ENCODE results near the gene CELA2A. TPM values are rescaled to one million over a fixed set of nuclear protein-coding genes. Genes with fewer than 3 reads are reported as not detected.

Gene CELA2A
- total and polyA plus RNA-seq, 2 donors (not counting 3 experiments of a cell fraction or from before 2014, with no cell fraction given) = not detected

DNA sequence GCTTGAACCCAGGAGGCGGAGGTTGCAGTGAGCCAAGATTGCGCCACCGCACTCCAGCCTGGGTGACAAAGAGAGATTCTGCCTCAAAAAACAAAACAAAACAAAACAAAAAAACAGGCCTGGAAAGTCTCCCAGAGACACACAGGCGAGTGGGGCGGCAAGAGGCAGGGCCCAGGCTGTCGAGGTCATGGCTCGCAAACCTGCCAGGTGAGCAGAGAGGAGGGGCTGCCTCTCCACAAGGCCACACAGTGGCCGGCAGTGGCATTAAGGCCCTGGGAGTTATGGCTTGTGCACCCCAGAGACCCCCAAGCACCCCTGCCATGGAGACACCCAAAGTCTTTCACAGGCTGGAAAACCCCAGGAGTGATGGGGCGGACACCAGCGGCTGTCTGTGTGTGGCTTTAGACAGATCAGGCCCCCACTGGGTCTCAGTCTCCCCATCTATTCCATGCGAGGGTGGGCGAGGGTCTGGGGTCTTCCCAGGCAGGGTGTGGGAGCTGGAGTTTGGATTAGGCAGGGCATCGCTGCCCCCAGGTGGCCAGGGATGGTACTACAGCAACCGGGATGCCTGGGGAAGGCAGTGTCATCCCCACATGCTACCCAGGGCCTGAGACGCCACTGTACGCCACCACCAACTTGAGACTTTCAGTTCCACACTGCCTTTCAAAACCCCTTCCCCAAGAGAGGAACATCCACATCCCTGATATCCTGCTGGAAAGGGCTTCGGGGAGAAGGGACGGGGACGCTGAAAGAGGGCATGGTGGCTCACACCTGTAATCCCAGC lies 25.6 kb upstream of the CELA2A start:
- dilution Hi-C loops (cut with MboI; ENCODE audit: extremely low pct_ligation_motif_present, low sequenced_read_pairs) = no loop called here
- Histone ChIP-seq H3K9ac (replicated peaks; ENCODE audit: extremely low read depth, insufficient read depth, low read length) (no peak overlapping the region), H3K4me3 (replicated peaks in 1 of 3; ENCODE audit: insufficient read depth in 1 of 3, low read depth in 1 of 3, low read length in 3 of 3) (no peak overlapping the region), H3K9me3 (replicated peaks; ENCODE audit: control insufficient read depth, insufficient read depth, low read length) (no peaks in the 10 kb centered on the region), H3K36me3 (ENCODE audit: control insufficient read depth in 2 of 2, extremely low read depth in 1 of 2, insufficient read depth in 2 of 2, low read length in 2 of 2) (peaks cover 9 to 17% of the 10 kb centered on the region in 2 experiments), H2AFZ (ENCODE audit: low read depth, low read length) (no peak overlapping the region), H3K79me2 (ENCODE audit: control insufficient read depth, insufficient read depth, low read length) (no peaks in the 10 kb centered on the region), H3K27me3 (ENCODE audit: control insufficient read depth in 2 of 2, insufficient read depth in 2 of 2, low read length in 2 of 2) (no peaks in the 10 kb centered on the region), H3K27ac (ENCODE audit: insufficient read depth, low read depth, low read length) (no peak overlapping the region), H3K4me1 (ENCODE audit: control insufficient read depth, extremely low read depth, insufficient read depth, low read length) (no peaks in the 10 kb centered on the region), H3K9me1 (replicated peaks; ENCODE audit: control insufficient read depth, extremely low read depth, insufficient read depth, low read length) (no peaks in the 10 kb centered on the region), H4K20me1 (replicated peaks; ENCODE audit: control insufficient read depth, extremely low read depth, insufficient read depth, low read length) (no peaks in the 10 kb centered on the region), H3K4me2 (ENCODE audit: insufficient read depth, low read length) (no peak overlapping the region)
- intact Hi-C loops (cut with micrococcal nuclease) = loop anchor here (1.0 to 5.0 kb wide), 6 partner anchors 70 to 304 kb away; no protein-coding TSS in a partner anchor
- peak; percentile 76 for FAIRE-seq
- DNase-seq (ENCODE audit: low read depth, low spot score) = peak; percentile 47
- TF ChIP-seq, protein P1, sequence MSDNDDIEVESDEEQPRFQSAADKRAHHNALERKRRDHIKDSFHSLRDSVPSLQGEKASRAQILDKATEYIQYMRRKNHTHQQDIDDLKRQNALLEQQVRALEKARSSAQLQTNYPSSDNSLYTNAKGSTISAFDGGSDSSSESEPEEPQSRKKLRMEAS (IDR thresholded peaks at IDR 0.05; ENCODE audit: insufficient read depth, insufficient read length) = no peak
- TF ChIP-seq, protein P2, sequence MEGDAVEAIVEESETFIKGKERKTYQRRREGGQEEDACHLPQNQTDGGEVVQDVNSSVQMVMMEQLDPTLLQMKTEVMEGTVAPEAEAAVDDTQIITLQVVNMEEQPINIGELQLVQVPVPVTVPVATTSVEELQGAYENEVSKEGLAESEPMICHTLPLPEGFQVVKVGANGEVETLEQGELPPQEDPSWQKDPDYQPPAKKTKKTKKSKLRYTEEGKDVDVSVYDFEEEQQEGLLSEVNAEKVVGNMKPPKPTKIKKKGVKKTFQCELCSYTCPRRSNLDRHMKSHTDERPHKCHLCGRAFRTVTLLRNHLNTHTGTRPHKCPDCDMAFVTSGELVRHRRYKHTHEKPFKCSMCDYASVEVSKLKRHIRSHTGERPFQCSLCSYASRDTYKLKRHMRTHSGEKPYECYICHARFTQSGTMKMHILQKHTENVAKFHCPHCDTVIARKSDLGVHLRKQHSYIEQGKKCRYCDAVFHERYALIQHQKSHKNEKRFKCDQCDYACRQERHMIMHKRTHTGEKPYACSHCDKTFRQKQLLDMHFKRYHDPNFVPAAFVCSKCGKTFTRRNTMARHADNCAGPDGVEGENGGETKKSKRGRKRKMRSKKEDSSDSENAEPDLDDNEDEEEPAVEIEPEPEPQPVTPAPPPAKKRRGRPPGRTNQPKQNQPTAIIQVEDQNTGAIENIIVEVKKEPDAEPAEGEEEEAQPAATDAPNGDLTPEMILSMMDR (IDR thresholded peaks at IDR 0.05; ENCODE audit: extremely low read depth in 1 of 2, insufficient read depth in 1 of 2, low read depth in 1 of 2, low read length in 2 of 2) = peak; percentile 86 to 90
- POLR2A ChIA-PET = interaction anchor here (1.0 kb wide), 1 partner anchor 107 kb away, joined by 3 read pairs; no protein-coding TSS in a partner anchor
- CTCF ChIA-PET = interaction anchor here (0.8 to 13.1 kb wide), 23 partner anchors 9 to 302 kb away, joined by 3 to 332 read pairs (median 6); partner anchors contain the start of gene EFHD2
- no TSS peak for BruUV-seq (replicated peaks)

DNA sequence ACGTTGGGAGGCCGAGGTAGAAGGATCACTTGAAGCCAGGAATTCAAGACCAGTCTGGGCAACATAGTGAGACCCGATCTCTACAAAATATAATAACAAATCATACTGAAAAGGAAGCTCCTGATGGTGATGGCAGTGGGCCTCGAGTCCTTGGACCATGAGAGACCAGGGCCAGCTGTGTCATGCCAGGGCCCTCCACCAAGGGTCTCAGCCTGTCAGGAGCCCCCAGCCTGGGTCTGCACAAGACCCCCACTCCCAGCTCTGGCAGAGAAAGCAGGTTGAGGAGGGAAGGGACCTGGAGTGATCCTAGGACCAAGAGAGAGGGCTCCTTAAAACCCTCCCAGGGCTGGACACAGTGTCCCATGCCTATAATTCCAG lies 25.0 kb upstream of the CELA2A start:
- ChIA-PET POLR2A (interaction anchor here (1.0 kb wide), 1 partner anchor 108 kb away, joined by 3 read pairs; no protein-coding TSS in a partner anchor), CTCF (interaction anchor here (0.7 to 13.1 kb wide), 22 partner anchors 10 to 303 kb away, joined by 3 to 332 read pairs (median 6); partner anchors contain the start of gene EFHD2)
- BruUV-seq (replicated peaks) = no TSS peak
- no peak for FAIRE-seq
- Histone ChIP-seq H4K20me1 (replicated peaks; ENCODE audit: control insufficient read depth, extremely low read depth, insufficient read depth, low read length) (no peaks in the 10 kb centered on the region), H3K4me1 (ENCODE audit: control insufficient read depth, extremely low read depth, insufficient read depth, low read length) (no peaks in the 10 kb centered on the region), H2AFZ (ENCODE audit: low read depth, low read length) (no peak overlapping the region), H3K9me3 (replicated peaks; ENCODE audit: control insufficient read depth, insufficient read depth, low read length) (no peaks in the 10 kb centered on the region), H3K79me2 (ENCODE audit: control insufficient read depth, insufficient read depth, low read length) (no peaks in the 10 kb centered on the region), H3K27me3 (ENCODE audit: control insufficient read depth in 2 of 2, insufficient read depth in 2 of 2, low read length in 2 of 2) (no peaks in the 10 kb centered on the region), H3K4me2 (ENCODE audit: insufficient read depth, low read length) (no peak overlapping the region), H3K36me3 (ENCODE audit: control insufficient read depth in 2 of 2, extremely low read depth in 1 of 2, insufficient read depth in 2 of 2, low read length in 2 of 2) (peaks cover 8 to 11% of the 10 kb centered on the region in 2 experiments), H3K4me3 (replicated peaks in 1 of 3; ENCODE audit: insufficient read depth in 1 of 3, low read depth in 1 of 3, low read length in 3 of 3) (no peak overlapping the region), H3K9me1 (replicated peaks; ENCODE audit: control insufficient read depth, extremely low read depth, insufficient read depth, low read length) (no peaks in the 10 kb centered on the region), H3K27ac (ENCODE audit: insufficient read depth, low read depth, low read length) (no peak overlapping the region), H3K9ac (replicated peaks; ENCODE audit: extremely low read depth, insufficient read depth, low read length) (no peak overlapping the region)
- intact Hi-C loops (cut with micrococcal nuclease) = loop anchor here (1.0 to 5.0 kb wide), 6 partner anchors 70 to 304 kb away; no protein-coding TSS in a partner anchor
- no peak for DNase-seq (ENCODE audit: low read depth, low spot score)
- dilution Hi-C loops (cut with MboI; ENCODE audit: extremely low pct_ligation_motif_present, low sequenced_read_pairs) = no loop called here
- no peak for TF ChIP-seq EZH2 (IDR thresholded peaks at IDR 0.05; ENCODE audit: borderline replicate concordance, low read depth, low read length, severe bottlenecking)
- no peak for TF ChIP-seq JUN (IDR thresholded peaks at IDR 0.05; ENCODE audit: borderline replicate concordance, insufficient read depth, insufficient read length, low read depth)
- TF ChIP-seq, protein P1 (IDR thresholded peaks at IDR 0.05; ENCODE audit: insufficient read depth, insufficient read length) = no peak
- TF ChIP-seq MYC (IDR thresholded peaks at IDR 0.05; ENCODE audit: low read depth, low read length) = no peak
- no peak for TF ChIP-seq POLR2A (IDR thresholded peaks at IDR 0.05; ENCODE audit: low read depth, low read length)
- no peak for TF ChIP-seq FOS (IDR thresholded peaks at IDR 0.05; ENCODE audit: borderline replicate concordance, insufficient read depth, low read length)
- TF ChIP-seq POLR2AphosphoS5 (IDR thresholded peaks at IDR 0.05; ENCODE audit: insufficient read depth, low read depth, low read length) = no peak
- TF ChIP-seq, protein P2 (IDR thresholded peaks at IDR 0.05; ENCODE audit: extremely low read depth in 1 of 2, insufficient read depth in 1 of 2, low read depth in 1 of 2, low read length in 2 of 2) = no peak

Measured in endothelial cell of umbilical vein (primary cell).